ENCODE measurements around the gene ANKRD29.

Gene ANKRD29

GRCh38 chr18:23664674-23665073 is 2.0 kb upstream of the ANKRD29 start:
- H3K4me3 ChIP-seq (ENCODE audit: control insufficient read depth, low read depth, low read length): no peak overlapping the region
- DNase-seq (ENCODE audit: low read depth): no peak
- TF ChIP-seq CTCF (conservative IDR thresholded peaks at IDR 0.05; ENCODE audit: control insufficient read depth, insufficient read depth, low read depth, low read length): no peak

GRCh38 chr18:23661735-23662308 is 889 bp downstream of the ANKRD29 start:
- H3K4me3 ChIP-seq (ENCODE audit: control insufficient read depth, low read depth, low read length): peak overlapping the region; percentile 46
- TF ChIP-seq CTCF (conservative IDR thresholded peaks at IDR 0.05; ENCODE audit: control insufficient read depth, insufficient read depth, low read depth, low read length): no peak
- DNase-seq (ENCODE audit: low read depth): no peak

- no peak for TF ChIP-seq CTCF (conservative IDR thresholded peaks at IDR 0.05; ENCODE audit: control insufficient read depth, insufficient read depth, low read depth, low read length)
- DNase-seq (ENCODE audit: low read depth): peak; percentile 46
- no peak overlapping the region for H3K4me3 ChIP-seq (ENCODE audit: control insufficient read depth, low read depth, low read length)
Measured at GRCh38 chr18:23658285-23658684, 4.4 kb downstream of the ANKRD29 start.

GRCh38 chr18:23652232-23652631 is 10.5 kb downstream of the ANKRD29 start:
- H3K4me3 ChIP-seq (ENCODE audit: control insufficient read depth, low read depth, low read length): no peak overlapping the region
- DNase-seq (ENCODE audit: low read depth): no peak
- no peak for TF ChIP-seq CTCF (conservative IDR thresholded peaks at IDR 0.05; ENCODE audit: control insufficient read depth, insufficient read depth, low read depth, low read length)

- no peak for TF ChIP-seq CTCF (conservative IDR thresholded peaks at IDR 0.05; ENCODE audit: control insufficient read depth, insufficient read depth, low read depth, low read length)
- DNase-seq (ENCODE audit: low read depth): peak; percentile 95
- H3K4me3 ChIP-seq (ENCODE audit: control insufficient read depth, low read depth, low read length): no peak overlapping the region
Measured at GRCh38 chr18:23650968-23651927, 11.5 kb downstream of the ANKRD29 start.

- DNase-seq (ENCODE audit: low read depth): no peak
- H3K4me3 ChIP-seq (ENCODE audit: control insufficient read depth, low read depth, low read length): no peak overlapping the region
- TF ChIP-seq CTCF (conservative IDR thresholded peaks at IDR 0.05; ENCODE audit: control insufficient read depth, insufficient read depth, low read depth, low read length): no peak
Measured at GRCh38 chr18:23648940-23649607, 13.6 kb downstream of the ANKRD29 start.
